Activated naive CD4-positive, alpha-beta T cell treated with anti-CD3 and anti-CD28 coated beads, Interleukin-2, amount 50 U/mL, for 72 hours (primary cell): ENCODE measurements around the gene CLECL1. TPM values are rescaled to one million over a fixed set of nuclear protein-coding genes. Genes with fewer than 3 reads are reported as not detected.

Experiments used
- ATAC-seq, 2 donors: fragments of 150-1000 bp; cut with Tn5 transposase; 2 replicates each; pipeline ENCODE4 v1.10.0; 2021; ENCODE audit warnings: mild to moderate bottlenecking in 2 of 2, moderate library complexity in 2 of 2
- DNase-seq, 2 donors: peaks; one replicate each; pipeline ENCODE4 v3.0.0; 2021 to 2022; ENCODE audit warnings: low spot score in 2 of 2
- H3K27ac Mint-ChIP-seq, 2 donors: one replicate each; pipeline ENCODE4 v1.8.0; 2022; ENCODE audit warnings: mild to moderate bottlenecking in 2 of 2, mixed read lengths in 2 of 2
- H3K36me3 Mint-ChIP-seq, 2 donors: one replicate each; pipeline ENCODE4 v1.8.0; 2022; ENCODE audit warnings: mixed read lengths in 2 of 2
- H3K9me3 Mint-ChIP-seq, 2 donors: one replicate each; pipeline ENCODE4 v1.8.0; 2022; ENCODE audit warnings: mixed read lengths in 2 of 2
- total RNA-seq, 2 donors: library from RNA; stranded (reverse); gene quantifications; one replicate each; pipeline ENCODE4 v1.2.3, GENCODE V29; 2022

CLECL1 gene
- 1 to 10 TPM; 3.0 to 7.6 TPM for total RNA-seq

- Mint-ChIP-seq H3K27ac (peak within 1 kb of the TSS; percentile 70 to 91), H3K9me3 (peaks cover 0 to 3% of the 10 kb centered on the region in 2 donors), H3K36me3 (peaks cover 4% of the 10 kb centered on the region in 2 donors)
- no peak for DNase-seq
- peak; percentile 85 to 92 for ATAC-seq
These were observed at the start of gene CLECL1 for GRCh38 chr12:9732921-9733461. CLECL1 (minus strand) TSS chr12:9733097.

GRCh38 chr12:9781360-9781759 is 48.5 kb upstream of the CLECL1 start:
- H3K27ac Mint-ChIP-seq: peak overlapping the region; percentile 12 to 48
- DNase-seq: no peak
- peak in 1 of 2 donors; percentile 16 for ATAC-seq
- H3K9me3 Mint-ChIP-seq: peaks cover 0 to 9% of the 10 kb centered on the region in 2 donors
- H3K36me3 Mint-ChIP-seq: peaks cover 0 to 7% of the 10 kb centered on the region in 2 donors

GRCh38 chr12:9779209-9779608 is 46.3 kb upstream of the CLECL1 start:
- H3K9me3 Mint-ChIP-seq: peaks cover 0 to 9% of the 10 kb centered on the region in 2 donors
- peak overlapping the region in 1 of 2 donors; percentile 34 for H3K27ac Mint-ChIP-seq
- ATAC-seq: no peak
- H3K36me3 Mint-ChIP-seq: peaks cover 0 to 7% of the 10 kb centered on the region in 2 donors
- DNase-seq: no peak

- DNase-seq (no peak), ATAC-seq (no peak)
- Mint-ChIP-seq H3K9me3 (peaks cover 0 to 5% of the 10 kb centered on the region in 2 donors), H3K36me3 (peaks cover 0 to 11% of the 10 kb centered on the region in 2 donors), H3K27ac (peak overlapping the region; percentile 69 to 71)
These were observed 43.9 kb upstream of the CLECL1 start for GRCh38 chr12:9776781-9777180.

GRCh38 chr12:9773216-9773877 is 40.5 kb upstream of the CLECL1 start:
- Mint-ChIP-seq H3K36me3 (peaks cover 0 to 7% of the 10 kb centered on the region in 2 donors), H3K9me3 (no peaks in the 10 kb centered on the region), H3K27ac (no peak overlapping the region)
- DNase-seq (no peak), ATAC-seq (no peak)

- Mint-ChIP-seq H3K27ac (peak overlapping the region; percentile 99 to 100), H3K9me3 (peaks cover 0 to 5% of the 10 kb centered on the region in 2 donors)
- no peak for DNase-seq
These were observed 30.1 kb upstream of the CLECL1 start for GRCh38 chr12:9763025-9763424.

GRCh38 chr12:9762369-9762768 is 29.5 kb upstream of the CLECL1 start:
- H3K36me3 Mint-ChIP-seq: peaks cover 32 to 44% of the 10 kb centered on the region in 2 donors
- DNase-seq (no peak), ATAC-seq (no peak)
- H3K9me3 Mint-ChIP-seq: peaks cover 0 to 5% of the 10 kb centered on the region in 2 donors
- H3K27ac Mint-ChIP-seq: peak overlapping the region; percentile 99

More at GRCh38 chr12:9763025-9763424, 30.1 kb upstream of the CLECL1 start:
- ATAC-seq: no peak
- H3K36me3 Mint-ChIP-seq: peaks cover 27 to 38% of the 10 kb centered on the region in 2 donors

- peaks cover 40 to 49% of the 10 kb centered on the region in 2 donors for H3K36me3 Mint-ChIP-seq
- DNase-seq: no peak
These were observed 28.5 kb upstream of the CLECL1 start for GRCh38 chr12:9761419-9761781.

GRCh38 chr12:9760699-9761418 is 28.0 kb upstream of the CLECL1 start, which contains the start of gene CD69:
CD69 (minus strand) TSS chr12:9760901; CDS start chr12:9760820, 81 bp downstream.
- Mint-ChIP-seq H3K9me3 (peaks cover 0 to 5% of the 10 kb centered on the region in 2 donors), H3K27ac (peak within 1 kb of the TSS; percentile 99), H3K36me3 (peaks cover 45 to 54% of the 10 kb centered on the region in 2 donors)
- DNase-seq (peak; percentile 74 to 81), ATAC-seq (peak; percentile 53 to 58)

More at GRCh38 chr12:9761419-9761781, 28.5 kb upstream of the CLECL1 start:
- peak; percentile 13 to 25 for ATAC-seq
- Mint-ChIP-seq H3K27ac (peak overlapping the region; percentile 99), H3K9me3 (peaks cover 0 to 5% of the 10 kb centered on the region in 2 donors)

- DNase-seq: no peak
These were observed 27.2 kb upstream of the CLECL1 start for GRCh38 chr12:9760120-9760519.

GRCh38 chr12:9759694-9760093 is 26.8 kb upstream of the CLECL1 start:
- Mint-ChIP-seq H3K9me3 (peaks cover 0 to 5% of the 10 kb centered on the region in 2 donors), H3K36me3 (peaks cover 53 to 64% of the 10 kb centered on the region in 2 donors), H3K27ac (peak overlapping the region; percentile 99)
- ATAC-seq (no peak), DNase-seq (no peak)

More at GRCh38 chr12:9760120-9760519, 27.2 kb upstream of the CLECL1 start:
- peaks cover 0 to 5% of the 10 kb centered on the region in 2 donors for H3K9me3 Mint-ChIP-seq
- H3K36me3 Mint-ChIP-seq: peaks cover 50 to 60% of the 10 kb centered on the region in 2 donors
- H3K27ac Mint-ChIP-seq: peak overlapping the region; percentile 99
- no peak for ATAC-seq

GRCh38 chr12:9758119-9758518 is 25.2 kb upstream of the CLECL1 start:
- Mint-ChIP-seq H3K27ac (peak overlapping the region; percentile 99), H3K9me3 (peaks cover 0 to 5% of the 10 kb centered on the region in 2 donors), H3K36me3 (peaks cover 60 to 80% of the 10 kb centered on the region in 2 donors)
- no peak for DNase-seq
- ATAC-seq: no peak

- no peak for DNase-seq
- ATAC-seq: no peak
- Mint-ChIP-seq H3K9me3 (peaks cover 0 to 3% of the 10 kb centered on the region in 2 donors), H3K27ac (peak overlapping the region; percentile 99), H3K36me3 (peaks cover 62 to 85% of the 10 kb centered on the region in 2 donors)
These were observed 24.6 kb upstream of the CLECL1 start for GRCh38 chr12:9757433-9758025.

GRCh38 chr12:9756706-9757105 is 23.8 kb upstream of the CLECL1 start:
- peaks cover 62 to 82% of the 10 kb centered on the region in 2 donors for H3K36me3 Mint-ChIP-seq
- no peak for ATAC-seq
- no peaks in the 10 kb centered on the region for H3K9me3 Mint-ChIP-seq
- DNase-seq: no peak
- H3K27ac Mint-ChIP-seq: peak overlapping the region; percentile 99

- no peak for ATAC-seq
- Mint-ChIP-seq H3K27ac (peak overlapping the region; percentile 99), H3K9me3 (no peaks in the 10 kb centered on the region), H3K36me3 (peaks cover 60 to 82% of the 10 kb centered on the region in 2 donors)
- no peak for DNase-seq
These were observed 23.3 kb upstream of the CLECL1 start for GRCh38 chr12:9756170-9756569.

GRCh38 chr12:9755567-9755966 is 22.7 kb upstream of the CLECL1 start:
- no peak for DNase-seq
- peak overlapping the region; percentile 88 to 99 for H3K27ac Mint-ChIP-seq
- no peaks in the 10 kb centered on the region for H3K9me3 Mint-ChIP-seq
- ATAC-seq: no peak
- peaks cover 55 to 79% of the 10 kb centered on the region in 2 donors for H3K36me3 Mint-ChIP-seq
